A549 (cell line): Measurements from ENCODE around the gene KSR1.

Experiments used
- CHD2 ChIP-seq: fragments of 150-350 bp; IDR thresholded peaks from 2 replicates; pipeline ENCODE4 v1.6.1; 2014; ENCODE audit warnings: low read length; ENCODE audit not compliant: partially characterized antibody
- CHD4 ChIP-seq: fragments of 200-600 bp; sonication (generic); IDR thresholded peaks from 2 replicates; pipeline ENCODE4 v1.6.1; 2016; ENCODE audit warnings: antibody characterized with exemption, mild to moderate bottlenecking, borderline replicate concordance
- CTCF ChIP-seq: fragments of >200 bp; sonication (Bioruptor Twin); formaldehyde crosslinking; IDR thresholded peaks from 3 replicates; pipeline ENCODE4 v1.5.1; 2016
- EP300 ChIP-seq, 2 experiments: fragments of >200 bp; sonication (Bioruptor Twin); formaldehyde crosslinking; IDR thresholded peaks; 2 replicates in 1 of 2; 3 replicates in 1 of 2; pipeline ENCODE4 v1.6.1; 2016 to 2017
- HMGXB4 ChIP-seq: fragments of 250-450 bp; sonication (Bioruptor Pico); IDR thresholded peaks from 2 replicates; pipeline ENCODE4 v1.5.0; 2021; ENCODE audit warnings: mild to moderate bottlenecking, moderate library complexity, borderline replicate concordance
- MAFK ChIP-seq: fragments of 450-650 bp; IDR thresholded peaks from 2 replicates; pipeline ENCODE4 v1.6.1; 2014; ENCODE audit not compliant: partially characterized antibody
- MAX ChIP-seq: IDR thresholded peaks from 2 replicates; pipeline ENCODE4 v1.6.1; 2012
- POLR2A ChIP-seq: IDR thresholded peaks from 2 replicates; pipeline ENCODE4 v1.6.1; 2012; ENCODE audit warnings: mild to moderate bottlenecking, low read length
- REST ChIP-seq: fragments of 200-600 bp; sonication (generic); IDR thresholded peaks from 2 replicates; pipeline ENCODE4 v1.6.1; 2016; ENCODE audit warnings: antibody characterized with exemption, mild to moderate bottlenecking, moderate library complexity
- USF2 ChIP-seq: fragments of 450-650 bp; IDR thresholded peaks from 2 replicates; pipeline ENCODE4 v1.6.1; 2014; ENCODE audit warnings: antibody characterized with exemption
- ZFP36 ChIP-seq: fragments of 450-650 bp; IDR thresholded peaks from 2 replicates; pipeline ENCODE4 v1.6.1; 2014; ENCODE audit warnings: borderline replicate concordance; ENCODE audit not compliant: partially characterized antibody

- TF ChIP-seq POLR2A (no peak), HMGXB4 (CRISPR knock-in tag) (no peak), CTCF (no peak), CHD4 (no peak), USF2 (no peak), MAX (no peak), EP300 (IDR thresholded peaks at IDR 0.05) (no peak), REST (no peak), MAFK (no peak), ZFP36 (no peak), CHD2 (no peak)
These were observed 111.3 kb downstream of the KSR1 start for GRCh38 chr17:27567563-27567859.
